NCI-H1436 (cell line): Measurements from ENCODE around the gene SUPT7L.
"Not testable (repeated sequence)": the region's sequence is repeated elsewhere in the genome, so short reads cannot be mapped to it uniquely, and the experiment has no call there.

Source experiments
- DNase-seq: peaks from one replicate; lab custom pipeline; 2025; lab: John Stamatoyannopoulos, UW

SUPT7L gene

DNA sequence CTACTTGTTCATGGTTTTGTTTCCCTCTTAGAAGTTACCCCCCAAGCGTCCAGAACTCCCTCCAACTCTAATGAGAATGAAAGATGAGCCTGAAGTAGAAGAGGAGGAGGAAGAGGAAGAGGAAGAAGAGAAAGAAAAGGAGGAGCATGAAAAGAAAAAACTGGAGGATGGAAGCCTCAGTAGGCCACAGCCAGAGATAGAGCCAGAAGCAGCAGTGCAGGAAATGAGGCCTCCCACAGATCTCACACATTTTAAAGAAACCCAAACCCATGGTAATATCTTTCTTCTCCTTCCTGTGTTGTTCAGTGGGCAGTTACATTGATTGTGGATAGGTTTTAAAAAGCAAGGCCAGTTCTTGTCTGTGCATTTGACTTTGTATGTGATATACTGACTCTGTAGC, 21.6 kb upstream of the SUPT7L start:
- DNase-seq: not testable (repeated sequence)

DNA sequence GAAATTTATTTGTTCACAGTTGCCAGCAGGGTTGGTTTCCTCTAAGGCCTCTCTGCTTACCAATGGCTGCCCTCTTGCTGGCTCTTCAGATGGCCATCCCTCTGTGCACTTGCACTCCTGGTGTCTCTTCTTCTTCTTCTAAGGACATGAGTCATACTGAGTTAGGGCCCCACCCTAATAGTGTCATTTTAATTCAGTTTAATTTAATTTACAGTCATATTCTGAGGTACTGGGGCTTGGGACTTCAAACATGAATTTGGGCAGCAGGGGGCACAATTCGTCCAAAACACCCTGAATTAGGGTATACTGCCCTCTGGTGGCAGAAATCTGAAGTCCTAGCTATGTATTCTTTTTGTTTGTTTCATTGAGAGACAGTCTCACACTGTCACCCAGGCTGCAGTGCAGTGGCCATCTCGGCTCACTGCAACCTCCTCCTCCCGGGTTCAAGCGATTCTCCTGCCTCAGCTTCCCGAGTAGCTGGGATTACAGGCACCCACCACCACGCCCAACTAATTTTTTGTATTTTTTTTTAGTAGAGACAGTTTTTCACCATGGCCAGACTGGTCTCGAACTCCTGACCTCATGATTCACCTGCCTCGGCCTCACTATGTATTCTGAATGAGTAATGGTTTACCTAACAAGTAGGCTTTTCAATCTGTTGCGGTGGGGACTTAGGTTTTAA, 20.1 kb upstream of the SUPT7L start:
- peak; percentile 85 for DNase-seq

- not testable (repeated sequence) for DNase-seq
These were observed 18.9 kb upstream of the SUPT7L start for GRCh38 chr2:27682334-27682771.

DNA sequence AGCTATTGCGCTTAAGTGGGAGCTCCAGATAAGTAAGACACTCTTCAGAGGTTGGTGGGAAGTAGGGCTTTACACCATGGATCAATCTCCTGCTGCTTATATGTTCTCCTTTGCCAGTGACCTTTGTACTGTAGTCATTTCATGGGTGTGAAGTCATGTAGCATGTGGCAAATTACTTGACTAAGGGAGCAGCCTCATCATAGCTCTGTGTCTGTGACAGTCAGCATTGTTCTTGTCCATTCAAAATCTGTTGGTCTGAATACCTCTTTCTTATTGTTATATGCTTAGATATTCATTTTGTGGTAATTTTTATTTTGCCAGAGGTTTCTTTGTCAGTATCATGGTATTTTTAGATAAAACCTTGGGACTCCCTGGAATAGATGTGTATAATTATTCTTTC, 18.4 kb upstream of the SUPT7L start:
- DNase-seq: no peak

GRCh38 chr2:27680571-27680970, 17.2 kb upstream of the SUPT7L start:
- no peak for DNase-seq

- DNase-seq: no peak
These were observed 9.5 kb upstream of the SUPT7L start for GRCh38 chr2:27672723-27673486.

GRCh38 chr2:27671235-27671634, 7.8 kb upstream of the SUPT7L start:
- DNase-seq: no peak

GRCh38 chr2:27667446-27667845, 4.0 kb upstream of the SUPT7L start:
- DNase-seq: no peak

- DNase-seq: no peak
These were observed 1.4 kb upstream of the SUPT7L start for GRCh38 chr2:27664622-27665363.

DNA sequence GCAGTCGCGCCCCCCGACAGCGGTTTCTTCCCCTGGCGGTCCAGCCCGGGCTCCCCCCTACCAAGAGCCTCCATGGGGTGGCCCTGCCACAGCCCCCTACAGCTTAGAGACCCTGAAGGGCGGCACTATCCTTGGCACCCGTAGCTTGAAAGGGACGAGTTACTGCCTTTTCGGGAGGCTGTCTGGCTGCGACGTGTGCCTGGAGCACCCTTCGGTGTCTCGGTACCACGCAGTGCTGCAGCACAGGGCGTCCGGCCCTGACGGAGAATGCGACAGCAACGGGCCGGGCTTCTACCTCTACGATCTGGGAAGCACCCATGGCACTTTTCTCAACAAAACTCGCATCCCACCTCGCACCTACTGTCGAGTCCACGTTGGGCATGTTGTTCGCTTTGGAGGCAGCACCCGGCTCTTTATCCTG, 750 bp upstream of the SUPT7L start:
- no peak for DNase-seq

DNA sequence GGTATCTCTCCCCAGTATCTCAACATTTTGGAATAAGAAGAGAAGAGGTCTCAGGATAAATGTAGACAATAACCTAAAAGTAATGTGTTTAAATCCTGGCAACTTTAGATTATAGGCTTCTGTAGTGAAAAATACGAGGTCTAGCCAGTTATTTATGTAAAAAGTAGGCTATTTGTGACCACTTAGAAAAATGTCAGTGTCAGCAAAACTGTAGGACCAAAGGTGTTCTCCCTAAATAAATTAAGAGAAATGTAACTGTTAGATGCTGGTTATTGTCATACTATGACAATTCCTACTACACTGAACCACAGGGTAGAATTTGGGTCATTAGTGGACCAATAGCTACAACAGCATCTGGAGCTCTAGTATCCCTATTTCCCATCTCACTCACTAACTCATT, 2.0 kb downstream of the SUPT7L start:
- DNase-seq: no peak

- DNase-seq: no peak
These were observed 8.1 kb downstream of the SUPT7L start for GRCh38 chr2:27655155-27655951.

GRCh38 chr2:27653397-27653796, 10.0 kb downstream of the SUPT7L start:
- no peak for DNase-seq

DNA sequence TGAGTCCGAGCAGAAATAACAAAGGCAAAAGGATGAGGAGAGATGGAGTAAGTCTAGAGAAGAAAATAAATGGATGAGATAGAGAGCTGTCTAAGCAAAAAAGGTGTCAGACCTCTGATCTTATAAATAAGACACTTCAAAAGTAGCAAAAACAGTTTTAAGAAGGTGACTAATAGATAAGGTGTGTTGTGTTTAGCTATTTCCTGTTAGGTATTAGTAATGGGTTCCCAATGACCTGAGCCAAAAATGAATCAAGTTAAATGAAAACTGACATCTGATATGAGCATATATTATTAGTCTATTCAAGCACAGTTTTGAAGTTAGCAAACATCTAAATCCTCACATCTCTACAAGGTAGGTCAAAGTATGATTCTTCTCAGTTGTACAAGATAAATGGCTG, 10.6 kb downstream of the SUPT7L start:
- DNase-seq: no peak

DNA sequence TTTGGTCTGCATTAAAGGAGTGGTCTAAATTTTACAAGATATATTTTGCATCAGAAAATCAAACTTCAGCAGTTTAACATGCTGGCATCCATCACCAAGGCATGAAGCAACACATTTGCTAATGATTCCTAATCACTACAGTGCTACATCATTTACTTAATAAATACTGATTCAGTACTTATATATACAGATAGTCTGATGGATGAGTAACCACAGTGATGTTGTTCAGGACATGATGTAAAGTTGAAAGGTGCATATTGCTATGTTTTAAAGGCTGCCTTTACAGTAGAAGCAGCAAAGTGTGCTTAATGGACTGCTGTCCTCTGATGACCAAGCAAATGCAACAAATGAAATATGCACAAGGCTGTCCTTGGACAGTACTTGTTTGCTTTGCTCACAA, 11.1 kb downstream of the SUPT7L start:
- no peak for DNase-seq

GRCh38 chr2:27651056-27651455, 12.4 kb downstream of the SUPT7L start:
- no peak for DNase-seq

DNA sequence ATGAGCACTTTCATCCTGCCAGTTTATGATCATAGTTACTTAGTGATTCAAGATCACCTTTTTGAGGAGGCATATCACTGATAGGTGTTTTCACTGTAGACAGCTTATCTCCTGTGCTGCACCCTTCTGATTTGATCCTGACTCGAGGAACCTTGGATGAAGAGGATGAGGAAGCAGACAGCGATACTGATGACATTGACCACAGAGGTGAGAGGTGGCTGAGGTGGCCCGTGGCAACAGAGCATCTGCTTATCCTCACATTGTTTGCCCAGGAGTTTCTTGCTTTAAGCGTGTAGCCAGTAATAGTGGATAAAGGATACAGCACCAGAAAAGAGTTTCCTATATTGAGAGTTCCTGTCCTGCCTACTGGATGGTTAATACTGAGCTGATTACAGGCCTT, 15.7 kb downstream of the SUPT7L start:
- no peak for DNase-seq

DNA sequence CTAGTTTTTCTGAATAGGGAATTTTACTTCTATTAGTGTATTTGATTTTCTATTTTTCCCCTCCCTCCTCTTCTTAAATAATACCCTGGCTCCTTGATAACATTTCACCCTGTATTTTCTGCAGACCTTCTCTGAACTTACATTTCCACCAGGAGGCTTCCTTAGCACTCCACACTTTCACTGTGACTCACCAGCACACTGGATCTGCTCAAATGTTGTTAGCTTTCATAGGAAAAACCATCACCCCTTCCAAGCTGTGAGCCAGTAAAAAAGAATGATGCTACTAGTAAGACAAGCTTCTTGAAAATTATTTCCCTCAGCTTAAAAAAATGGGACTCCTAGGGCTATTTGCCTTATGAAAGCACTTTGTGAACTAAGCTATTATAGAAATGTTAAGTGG, 16.1 kb downstream of the SUPT7L start:
- no peak for DNase-seq

- no peak for DNase-seq
These were observed 18.2 kb downstream of the SUPT7L start for GRCh38 chr2:27645197-27645596.

GRCh38 chr2:27640722-27641245, 22.6 kb downstream of the SUPT7L start:
- DNase-seq: no peak

DNA sequence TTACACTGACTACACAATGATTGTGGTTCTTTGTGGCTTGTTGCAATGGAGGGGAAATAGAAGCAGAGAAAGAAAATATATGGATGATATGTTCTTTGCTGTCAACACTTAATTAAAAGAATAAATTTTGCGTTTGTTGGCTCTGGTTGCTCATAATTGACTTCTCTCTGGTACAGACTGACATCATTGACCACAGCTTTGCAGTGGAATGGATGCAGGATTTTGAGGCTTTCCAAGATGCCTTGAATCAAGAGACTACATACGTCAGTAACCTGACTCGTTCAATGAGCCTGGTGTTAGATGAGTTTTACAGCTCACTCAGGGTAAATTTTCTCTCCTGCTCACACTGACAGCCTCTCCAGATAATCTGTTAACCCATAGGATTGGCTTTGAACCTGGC, 24.7 kb downstream of the SUPT7L start:
- DNase-seq: no peak
